Liver (tissue), 3 donors: ENCODE results near the gene TRIM40.
"Not testable (repeated sequence)": the region's sequence is repeated elsewhere in the genome, so short reads cannot be mapped to it uniquely, and the experiment has no call there.

Experiments
- ATF3 ChIP-seq: IDR thresholded peaks from 2 replicates; pipeline ENCODE4 v1.6.1; 2016; ENCODE audit warnings: antibody characterized with exemption
- JUND ChIP-seq, 2 donors: IDR thresholded peaks; 2 replicates each; pipeline ENCODE4 v1.6.1; 2016; ENCODE audit warnings: antibody characterized with exemption in 2 of 2
- MAX ChIP-seq: IDR thresholded peaks from 2 replicates; pipeline ENCODE4 v1.6.1; 2016; ENCODE audit warnings: antibody characterized with exemption
- NR2F2 ChIP-seq: IDR thresholded peaks from 2 replicates; pipeline ENCODE4 v1.6.1; 2016; ENCODE audit warnings: antibody characterized with exemption
- YY1 ChIP-seq: IDR thresholded peaks from 2 replicates; pipeline ENCODE4 v1.6.1; 2016; ENCODE audit warnings: antibody characterized with exemption, mild to moderate bottlenecking
- TF ChIP-seq, protein P1 (sequence below): fragments of 150-350 bp; IDR thresholded peaks from 2 replicates; pipeline ENCODE4 v1.5.1; 2017; ENCODE audit warnings: improper control_type of control experiment, low read depth, low read length; ENCODE audit not compliant: missing input control
- TF ChIP-seq, protein P2 (sequence below): IDR thresholded peaks from 2 replicates; pipeline ENCODE4 v1.6.1; 2016; ENCODE audit warnings: antibody characterized with exemption, mild to moderate bottlenecking
- donor health status: healthy.
- donor health status: healthy.

DNA sequence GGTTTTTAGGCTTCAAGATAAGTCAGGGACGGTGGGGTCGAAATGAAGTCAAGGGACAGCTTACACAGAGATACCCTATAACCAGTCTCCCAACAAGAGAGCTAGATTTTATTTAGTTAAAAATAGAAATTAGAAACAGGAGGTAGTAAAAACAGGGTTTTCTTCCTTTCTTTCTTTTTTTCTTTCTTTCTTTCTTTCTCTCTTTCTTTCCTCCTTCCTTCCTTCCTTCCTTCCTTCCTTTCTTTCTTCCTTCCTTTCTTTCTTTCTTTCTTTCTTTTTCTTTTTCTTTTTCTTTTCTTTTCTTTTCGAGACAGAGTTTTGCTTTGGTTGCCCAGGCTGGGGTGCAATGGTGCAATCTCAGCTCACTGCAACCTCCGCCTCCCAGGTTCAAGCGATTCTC lies 17.2 kb upstream of the TRIM40 start:
- TF ChIP-seq, protein P1, sequence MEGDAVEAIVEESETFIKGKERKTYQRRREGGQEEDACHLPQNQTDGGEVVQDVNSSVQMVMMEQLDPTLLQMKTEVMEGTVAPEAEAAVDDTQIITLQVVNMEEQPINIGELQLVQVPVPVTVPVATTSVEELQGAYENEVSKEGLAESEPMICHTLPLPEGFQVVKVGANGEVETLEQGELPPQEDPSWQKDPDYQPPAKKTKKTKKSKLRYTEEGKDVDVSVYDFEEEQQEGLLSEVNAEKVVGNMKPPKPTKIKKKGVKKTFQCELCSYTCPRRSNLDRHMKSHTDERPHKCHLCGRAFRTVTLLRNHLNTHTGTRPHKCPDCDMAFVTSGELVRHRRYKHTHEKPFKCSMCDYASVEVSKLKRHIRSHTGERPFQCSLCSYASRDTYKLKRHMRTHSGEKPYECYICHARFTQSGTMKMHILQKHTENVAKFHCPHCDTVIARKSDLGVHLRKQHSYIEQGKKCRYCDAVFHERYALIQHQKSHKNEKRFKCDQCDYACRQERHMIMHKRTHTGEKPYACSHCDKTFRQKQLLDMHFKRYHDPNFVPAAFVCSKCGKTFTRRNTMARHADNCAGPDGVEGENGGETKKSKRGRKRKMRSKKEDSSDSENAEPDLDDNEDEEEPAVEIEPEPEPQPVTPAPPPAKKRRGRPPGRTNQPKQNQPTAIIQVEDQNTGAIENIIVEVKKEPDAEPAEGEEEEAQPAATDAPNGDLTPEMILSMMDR: not testable (repeated sequence)
- TF ChIP-seq, protein P2, sequence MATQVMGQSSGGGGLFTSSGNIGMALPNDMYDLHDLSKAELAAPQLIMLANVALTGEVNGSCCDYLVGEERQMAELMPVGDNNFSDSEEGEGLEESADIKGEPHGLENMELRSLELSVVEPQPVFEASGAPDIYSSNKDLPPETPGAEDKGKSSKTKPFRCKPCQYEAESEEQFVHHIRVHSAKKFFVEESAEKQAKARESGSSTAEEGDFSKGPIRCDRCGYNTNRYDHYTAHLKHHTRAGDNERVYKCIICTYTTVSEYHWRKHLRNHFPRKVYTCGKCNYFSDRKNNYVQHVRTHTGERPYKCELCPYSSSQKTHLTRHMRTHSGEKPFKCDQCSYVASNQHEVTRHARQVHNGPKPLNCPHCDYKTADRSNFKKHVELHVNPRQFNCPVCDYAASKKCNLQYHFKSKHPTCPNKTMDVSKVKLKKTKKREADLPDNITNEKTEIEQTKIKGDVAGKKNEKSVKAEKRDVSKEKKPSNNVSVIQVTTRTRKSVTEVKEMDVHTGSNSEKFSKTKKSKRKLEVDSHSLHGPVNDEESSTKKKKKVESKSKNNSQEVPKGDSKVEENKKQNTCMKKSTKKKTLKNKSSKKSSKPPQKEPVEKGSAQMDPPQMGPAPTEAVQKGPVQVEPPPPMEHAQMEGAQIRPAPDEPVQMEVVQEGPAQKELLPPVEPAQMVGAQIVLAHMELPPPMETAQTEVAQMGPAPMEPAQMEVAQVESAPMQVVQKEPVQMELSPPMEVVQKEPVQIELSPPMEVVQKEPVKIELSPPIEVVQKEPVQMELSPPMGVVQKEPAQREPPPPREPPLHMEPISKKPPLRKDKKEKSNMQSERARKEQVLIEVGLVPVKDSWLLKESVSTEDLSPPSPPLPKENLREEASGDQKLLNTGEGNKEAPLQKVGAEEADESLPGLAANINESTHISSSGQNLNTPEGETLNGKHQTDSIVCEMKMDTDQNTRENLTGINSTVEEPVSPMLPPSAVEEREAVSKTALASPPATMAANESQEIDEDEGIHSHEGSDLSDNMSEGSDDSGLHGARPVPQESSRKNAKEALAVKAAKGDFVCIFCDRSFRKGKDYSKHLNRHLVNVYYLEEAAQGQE: not testable (repeated sequence)
- TF ChIP-seq MAX; JUND (IDR thresholded peaks at IDR 0.05); YY1; ATF3; NR2F2: not testable (repeated sequence)
